CD14-positive monocyte (primary cell): ENCODE measurements around the gene CLDN6. TPM values are rescaled to one million over a fixed set of nuclear protein-coding genes. Genes with fewer than 3 reads are reported as not detected.

Source experiments
- DNase-seq, 3 donors: peaks; one replicate each; pipeline ENCODE4 v3.0.0-alpha.2; 2011 to 2022
- H2AFZ ChIP-seq: 2 replicates; pipeline ENCODE4 v1.6.0; 2012; ENCODE audit warnings: mild to moderate bottlenecking, low read depth, low read length, inconsistent platforms; ENCODE audit not compliant: insufficient read depth, poor library complexity, severe bottlenecking
- H3K27ac ChIP-seq, 2 donors: 1 replicate in 1 of 2; 2 replicates in 1 of 2; pipeline ENCODE4 v1.5.1; 2012 to 2013; ENCODE audit warnings: low read length in 2 of 2, control low read depth in 1 of 2, inconsistent platforms in 1 of 2, low read depth in 1 of 2, mild to moderate bottlenecking in 1 of 2
- H3K27me3 ChIP-seq, 2 donors: one replicate each; pipeline versions ENCODE4 v1.6.0 to v1.6.1; 2011 to 2013; ENCODE audit warnings: low read length in 2 of 2; ENCODE audit not compliant: control insufficient read depth in 2 of 2, insufficient read depth in 2 of 2
- H3K36me3 ChIP-seq, 2 donors: replicated peaks in 1 of 2; 1 replicate in 1 of 2; 2 replicates in 1 of 2; pipeline versions ENCODE4 v1.5.1 to v1.6.1; 2012 to 2013; ENCODE audit warnings: low read length in 2 of 2, control low read depth in 1 of 2, inconsistent platforms in 1 of 2, mild to moderate bottlenecking in 1 of 2; ENCODE audit not compliant: insufficient read depth in 2 of 2, control insufficient read depth in 1 of 2
- H3K4me1 ChIP-seq, 2 donors: 1 replicate in 1 of 2; 2 replicates in 1 of 2; pipeline versions ENCODE4 v1.5.1 to v1.6.1; 2012 to 2013; ENCODE audit warnings: low read length in 2 of 2, control low read depth in 1 of 2, inconsistent platforms in 1 of 2, mild to moderate bottlenecking in 1 of 2, moderate library complexity in 1 of 2; ENCODE audit not compliant: insufficient read depth in 2 of 2, control insufficient read depth in 1 of 2
- H3K4me2 ChIP-seq: replicated peaks from 2 replicates; pipeline ENCODE3; 2012; ENCODE audit warnings: low read length, moderate library complexity, mild to moderate bottlenecking; ENCODE audit not compliant: poor library complexity, severe bottlenecking; ENCODE audit errors: extremely low read depth
- H3K4me3 ChIP-seq, 3 experiments: fragments of 200-600 bp in 1 of 3; sonication (generic) in 1 of 3; replicated peaks in 1 of 3; 1 replicate in 2 of 3; 2 replicates in 1 of 3; pipeline ENCODE4 v1.5.1; 2011 to 2013; ENCODE audit warnings: low read length in 3 of 3, mild to moderate bottlenecking in 3 of 3, control low read depth in 2 of 3, low read depth in 2 of 3, inconsistent platforms in 1 of 3, moderate library complexity in 1 of 3
- H3K79me2 ChIP-seq: 2 replicates; pipeline ENCODE4 v1.6.0; 2012; ENCODE audit warnings: mild to moderate bottlenecking, control low read depth, inconsistent platforms, low read length, moderate library complexity; ENCODE audit not compliant: insufficient read depth
- H3K9ac ChIP-seq: 2 replicates; pipeline ENCODE4 v1.6.0; 2017; ENCODE audit warnings: low read length, mild to moderate bottlenecking; ENCODE audit not compliant: insufficient read depth, poor library complexity, severe bottlenecking
- H3K9me3 ChIP-seq, 2 donors: replicated peaks in 1 of 2; 1 replicate in 1 of 2; 2 replicates in 1 of 2; pipeline versions ENCODE4 v1.5.1 to v1.6.1; 2012 to 2013; ENCODE audit warnings: low read length in 2 of 2, control low read depth in 1 of 2; ENCODE audit not compliant: control insufficient read depth in 1 of 2, insufficient read depth in 1 of 2
- H4K20me1 ChIP-seq: 2 replicates; pipeline ENCODE4 v1.6.0; 2012; ENCODE audit warnings: mild to moderate bottlenecking, low read length, control low read depth, moderate library complexity; ENCODE audit not compliant: insufficient read depth
- H3K27ac Mint-ChIP-seq, 7 donors: one replicate each; pipeline ENCODE4 v1.8.0; 2020; ENCODE audit warnings: mild to moderate bottlenecking in 7 of 7, mixed read lengths in 7 of 7, moderate library complexity in 6 of 7, inconsistent platforms in 2 of 7
- H3K27me3 Mint-ChIP-seq, 3 donors: one replicate each; pipeline ENCODE4 v1.8.0; 2021 to 2022; ENCODE audit warnings: low read depth in 3 of 3, mild to moderate bottlenecking in 3 of 3, mixed read lengths in 3 of 3, moderate library complexity in 3 of 3, inconsistent platforms in 1 of 3
- H3K36me3 Mint-ChIP-seq, 2 donors: one replicate each; pipeline ENCODE4 v1.8.0; 2020; ENCODE audit warnings: mixed read lengths in 2 of 2, inconsistent platforms in 1 of 2, mild to moderate bottlenecking in 1 of 2
- H3K4me1 Mint-ChIP-seq: one replicate; pipeline ENCODE4 v1.8.0; 2020; ENCODE audit warnings: mild to moderate bottlenecking, mixed read lengths
- H3K4me3 Mint-ChIP-seq, 2 donors: one replicate each; pipeline ENCODE4 v1.8.0; 2020; ENCODE audit warnings: mild to moderate bottlenecking in 2 of 2, mixed read lengths in 2 of 2, moderate library complexity in 1 of 2
- H3K9me3 Mint-ChIP-seq, 7 donors: one replicate each; pipeline ENCODE4 v1.8.0; 2020 to 2022; ENCODE audit warnings: mixed read lengths in 7 of 7, mild to moderate bottlenecking in 6 of 7, moderate library complexity in 6 of 7, inconsistent platforms in 2 of 7
- CTCF ChIP-seq: fragments of 200-600 bp; IDR thresholded peaks from one replicate; pipeline ENCODE4 v1.8.0; 2022; ENCODE audit warnings: antibody characterized with exemption, mild to moderate bottlenecking
- whole genome bisulfite sequencing: methylation state at CpG from one replicate; pipeline ENCODE4 v1.1.5; 2013; ENCODE audit warnings: missing lambda C conversion rate; ENCODE audit not compliant: insufficient coverage; 5-methylcytosine and 5-hydroxymethylcytosine counted together
- intact Hi-C, 2 donors: fragments of 100-400 bp; cut with micrococcal nuclease; formaldehyde crosslinking; loops; one replicate each; pipeline versions ENCODE4 v1.15.0 to v1.15.1; 2023
- polyA plus RNA-seq, 3 donors: library from polyadenylated mRNA; depleted of rRNA in 1 of 3; unstranded in 2 of 3; stranded (reverse) in 1 of 3; fragments of 300-500 nt in 2 of 3; fragments of >200 nt in 1 of 3; fragmentation: Illumina TruSeq in 2 of 3; gene quantifications; 1 replicate in 2 of 3; 2 replicates in 1 of 3; pipeline ENCODE4 v1.2.3, GENCODE V29; 2012 to 2021

The CLDN6 gene
- polyA plus RNA-seq, 3 donors, result not detected

- 0% methylated on average over 3 of the region's 8 CpGs for WGBS
- Mint-ChIP-seq H3K27me3 (peaks cover 18 to 24% (median 20%) of the 10 kb centered on the region in 3 donors), H3K9me3 (peaks cover 0 to 8% (median 0%) of the 10 kb centered on the region in 7 donors), H3K27ac (peak overlapping the region; percentile 87 to 99 (median 95)), H3K36me3 (peaks cover 17 to 20% of the 10 kb centered on the region in 2 donors), H3K4me3 (peak overlapping the region; percentile 88 to 96), H3K4me1 (peaks cover 56% of the 10 kb centered on the region)
- Histone ChIP-seq H2AFZ (no peak overlapping the region), H4K20me1 (peaks cover 61% of the 10 kb centered on the region), H3K79me2 (no peaks in the 10 kb centered on the region), H3K27me3 (peaks cover 0 to 17% of the 10 kb centered on the region in 2 donors), H3K4me2 (peak overlapping the region; percentile 99), H3K4me1 (peaks cover 62 to 64% of the 10 kb centered on the region in 2 donors), H3K27ac (peak overlapping the region; percentile 18 to 96), H3K9me3 (no peaks in the 10 kb centered on the region), H3K9ac (peak overlapping the region; percentile 59), H3K36me3 (peaks cover 18 to 19% of the 10 kb centered on the region in 2 donors), H3K4me3 (peak overlapping the region in 2 of 3 experiments; percentile 60 to 91)
- peak; percentile 81 to 89 (median 87) for DNase-seq
- intact Hi-C loops, result loop anchor here (2.0 to 10.0 kb wide), 5 partner anchors 15 to 1250 kb away; partner anchors contain the start of genes ELOB (in 1 of the 2), PAQR4 (in 1 of the 2) and TFAP4 (in 1 of the 2)
- no peak for TF ChIP-seq CTCF
Observed at GRCh38 chr16:3022208-3022683, 4.3 kb upstream of the CLDN6 start.

- peaks cover 0 to 20% of the 10 kb centered on the region in 2 donors for H3K27me3 ChIP-seq
- Mint-ChIP-seq H3K36me3 (peaks cover 11 to 14% of the 10 kb centered on the region in 2 donors), H3K27ac (peak overlapping the region; percentile 87 to 99 (median 95)), H3K4me3 (peak overlapping the region; percentile 88 to 96), H3K27me3 (peaks cover 22 to 26% (median 22%) of the 10 kb centered on the region in 3 donors), H3K9me3 (peaks cover 0 to 8% (median 0%) of the 10 kb centered on the region in 7 donors), H3K4me1 (peaks cover 55% of the 10 kb centered on the region)
- H3K9ac ChIP-seq, result peak overlapping the region; percentile 59
- no peaks in the 10 kb centered on the region for H3K9me3 ChIP-seq
- 4% methylated on average over 21 of the region's 25 CpGs for WGBS
- H3K4me1 ChIP-seq, result peaks cover 62 to 64% of the 10 kb centered on the region in 2 donors
- H3K4me3 ChIP-seq, result peak overlapping the region; percentile 47 to 91 (median 60)
- H3K79me2 ChIP-seq, result no peaks in the 10 kb centered on the region
- peaks cover 56% of the 10 kb centered on the region for H4K20me1 ChIP-seq
- peak overlapping the region; percentile 99 for H3K4me2 ChIP-seq
- no peak for TF ChIP-seq CTCF
- H3K36me3 ChIP-seq, result peaks cover 12 to 13% of the 10 kb centered on the region in 2 donors
- peak overlapping the region; percentile 18 to 96 for H3K27ac ChIP-seq
- peak overlapping the region; percentile 48 for H2AFZ ChIP-seq
- DNase-seq, result peak; percentile 75 to 88 (median 83)
- intact Hi-C loops, result loop anchor here (2.0 to 10.0 kb wide), 5 partner anchors 15 to 1251 kb away; partner anchors contain the start of genes ELOB (in 1 of the 2), PAQR4 (in 1 of the 2) and TFAP4 (in 1 of the 2)
Observed at GRCh38 chr16:3021449-3022207, 3.6 kb upstream of the CLDN6 start.
